ENCODE results near the gene THAP4. TPM values are rescaled to one million over a fixed set of nuclear protein-coding genes. Genes with fewer than 3 reads are reported as not detected.
A peak's percentile ranks its signal among the peaks of the same experiment; 100 is the strongest.

The THAP4 gene
- total RNA-seq, 1 donor from 2014 or later, result 40.9 TPM

GRCh38 chr2:241586564-241587264, 50.2 kb downstream of the THAP4 start:
- H3K36me3 Mint-ChIP-seq (ENCODE audit: low read depth), result peaks cover 65% of the 10 kb centered on the region

GRCh38 chr2:241584436-241584835, 52.5 kb downstream of the THAP4 start:
- peak; percentile 37 for DNase-seq (ENCODE audit: low spot score)

More at GRCh38 chr2:241586564-241587264, 50.2 kb downstream of the THAP4 start:
- H3K27ac Mint-ChIP-seq (ENCODE audit: unreplicated experiment), result no peak overlapping the region
- no peaks in the 10 kb centered on the region for H3K27me3 Mint-ChIP-seq (ENCODE audit: low read depth)
- DNase-seq (ENCODE audit: low spot score), result no peak
- no peak overlapping the region for H3K4me3 Mint-ChIP-seq (ENCODE audit: unreplicated experiment)
- TF ChIP-seq, protein P1, sequence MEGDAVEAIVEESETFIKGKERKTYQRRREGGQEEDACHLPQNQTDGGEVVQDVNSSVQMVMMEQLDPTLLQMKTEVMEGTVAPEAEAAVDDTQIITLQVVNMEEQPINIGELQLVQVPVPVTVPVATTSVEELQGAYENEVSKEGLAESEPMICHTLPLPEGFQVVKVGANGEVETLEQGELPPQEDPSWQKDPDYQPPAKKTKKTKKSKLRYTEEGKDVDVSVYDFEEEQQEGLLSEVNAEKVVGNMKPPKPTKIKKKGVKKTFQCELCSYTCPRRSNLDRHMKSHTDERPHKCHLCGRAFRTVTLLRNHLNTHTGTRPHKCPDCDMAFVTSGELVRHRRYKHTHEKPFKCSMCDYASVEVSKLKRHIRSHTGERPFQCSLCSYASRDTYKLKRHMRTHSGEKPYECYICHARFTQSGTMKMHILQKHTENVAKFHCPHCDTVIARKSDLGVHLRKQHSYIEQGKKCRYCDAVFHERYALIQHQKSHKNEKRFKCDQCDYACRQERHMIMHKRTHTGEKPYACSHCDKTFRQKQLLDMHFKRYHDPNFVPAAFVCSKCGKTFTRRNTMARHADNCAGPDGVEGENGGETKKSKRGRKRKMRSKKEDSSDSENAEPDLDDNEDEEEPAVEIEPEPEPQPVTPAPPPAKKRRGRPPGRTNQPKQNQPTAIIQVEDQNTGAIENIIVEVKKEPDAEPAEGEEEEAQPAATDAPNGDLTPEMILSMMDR (IDR thresholded peaks at IDR 0.05), result no peak
- H3K4me1 Mint-ChIP-seq (ENCODE audit: low read depth), result no peaks in the 10 kb centered on the region
- peaks cover 45% of the 10 kb centered on the region for H3K9me3 Mint-ChIP-seq (ENCODE audit: low read depth)

DNA sequence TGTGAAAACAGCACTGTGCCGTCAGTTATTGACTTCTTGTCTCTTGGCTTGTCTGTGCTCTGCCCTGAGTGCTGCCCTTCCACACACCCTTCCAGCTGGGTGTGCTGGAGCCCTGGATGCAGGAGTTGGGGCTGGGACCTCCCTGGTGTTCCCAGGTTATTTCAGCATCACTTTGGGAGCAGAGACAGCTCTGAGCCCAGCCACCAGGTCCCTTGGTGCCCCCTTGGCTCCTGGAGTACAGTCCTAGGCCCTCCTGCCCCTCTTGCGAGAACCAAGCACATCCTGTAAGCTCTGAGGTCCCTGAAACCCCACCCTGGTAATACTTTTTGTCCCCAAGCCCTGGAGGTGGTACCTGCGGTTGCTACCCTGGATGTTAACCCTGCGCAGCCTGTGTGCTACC, 54.2 kb downstream of the THAP4 start:
- DNase-seq (ENCODE audit: low spot score), result peak; percentile 40
- Mint-ChIP-seq H3K36me3 (ENCODE audit: low read depth) (peaks cover 54% of the 10 kb centered on the region), H3K27me3 (ENCODE audit: low read depth) (no peaks in the 10 kb centered on the region), H3K4me3 (ENCODE audit: unreplicated experiment) (no peak overlapping the region), H3K9me3 (ENCODE audit: low read depth) (peaks cover 35% of the 10 kb centered on the region), H3K27ac (ENCODE audit: unreplicated experiment) (no peak overlapping the region), H3K4me1 (ENCODE audit: low read depth) (peaks cover 12% of the 10 kb centered on the region)
- TF ChIP-seq, protein P1 (IDR thresholded peaks at IDR 0.05), result no peak

More at GRCh38 chr2:241584436-241584835, 52.5 kb downstream of the THAP4 start:
- TF ChIP-seq, protein P1 (IDR thresholded peaks at IDR 0.05), result no peak
- no peaks in the 10 kb centered on the region for H3K27me3 Mint-ChIP-seq (ENCODE audit: low read depth)
- H3K9me3 Mint-ChIP-seq (ENCODE audit: low read depth), result peaks cover 46% of the 10 kb centered on the region
- H3K36me3 Mint-ChIP-seq (ENCODE audit: low read depth), result peaks cover 65% of the 10 kb centered on the region
- no peak overlapping the region for H3K27ac Mint-ChIP-seq (ENCODE audit: unreplicated experiment)
- no peak overlapping the region for H3K4me3 Mint-ChIP-seq (ENCODE audit: unreplicated experiment)
- no peaks in the 10 kb centered on the region for H3K4me1 Mint-ChIP-seq (ENCODE audit: low read depth)

DNA sequence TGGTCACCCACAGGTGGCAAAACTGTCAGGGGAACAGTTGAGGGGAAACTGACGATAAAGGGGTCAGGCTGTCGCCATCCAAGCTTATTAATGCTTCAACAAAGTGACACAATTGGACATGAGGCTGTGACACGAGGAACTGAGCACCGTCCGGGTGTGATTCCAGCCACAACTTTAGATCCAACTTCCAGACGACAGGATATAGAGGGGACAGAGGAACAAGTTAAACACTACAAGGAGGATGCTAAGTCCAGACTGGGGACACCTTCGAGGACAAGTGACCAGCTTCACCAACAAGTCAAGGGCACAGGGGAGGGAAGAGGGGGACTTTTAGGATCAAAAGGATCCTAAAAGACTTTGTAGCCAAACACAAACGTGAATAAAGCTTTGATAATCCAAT, 54.6 kb downstream of the THAP4 start:
- Mint-ChIP-seq H3K9me3 (ENCODE audit: low read depth) (peaks cover 34% of the 10 kb centered on the region), H3K4me3 (ENCODE audit: unreplicated experiment) (no peak overlapping the region), H3K36me3 (ENCODE audit: low read depth) (peaks cover 49% of the 10 kb centered on the region), H3K4me1 (ENCODE audit: low read depth) (peaks cover 17% of the 10 kb centered on the region), H3K27ac (ENCODE audit: unreplicated experiment) (no peak overlapping the region), H3K27me3 (ENCODE audit: low read depth) (no peaks in the 10 kb centered on the region)
- TF ChIP-seq, protein P1 (IDR thresholded peaks at IDR 0.05), result no peak
- peak; percentile 17 for DNase-seq (ENCODE audit: low spot score)

DNA sequence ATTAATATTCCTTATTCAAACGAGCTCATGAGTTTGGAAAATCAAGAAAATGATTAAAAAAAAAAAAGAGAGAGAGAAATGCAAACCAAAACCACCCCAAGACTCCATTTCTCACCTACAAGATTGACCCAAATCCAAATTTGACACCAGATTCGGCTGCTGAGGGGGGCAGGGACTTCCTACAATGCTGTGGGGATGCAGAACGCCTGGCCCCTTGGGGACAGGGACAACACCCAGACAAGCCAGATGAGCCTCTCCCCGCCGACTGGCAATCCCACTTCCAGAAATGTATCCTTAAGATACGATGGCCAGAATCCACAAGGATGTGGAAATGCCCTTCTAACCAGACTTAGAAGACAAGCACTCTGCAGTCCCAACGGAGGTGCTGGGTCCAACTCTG, 57.7 kb downstream of the THAP4 start:
- H3K27me3 Mint-ChIP-seq (ENCODE audit: low read depth), result no peaks in the 10 kb centered on the region
- peaks cover 17% of the 10 kb centered on the region for H3K4me1 Mint-ChIP-seq (ENCODE audit: low read depth)
- TF ChIP-seq, protein P1 (IDR thresholded peaks at IDR 0.05), result no peak
- peaks cover 11% of the 10 kb centered on the region for H3K9me3 Mint-ChIP-seq (ENCODE audit: low read depth)
- DNase-seq (ENCODE audit: low spot score), result peak; percentile 24
- peaks cover 23% of the 10 kb centered on the region for H3K36me3 Mint-ChIP-seq (ENCODE audit: low read depth)
- no peak overlapping the region for H3K4me3 Mint-ChIP-seq (ENCODE audit: unreplicated experiment)
- no peak overlapping the region for H3K27ac Mint-ChIP-seq (ENCODE audit: unreplicated experiment)
